Ammon's horn (tissue), 1 donor: ENCODE measurements around the gene CLCN4.
A peak's percentile ranks its signal among the peaks of the same experiment; 100 is the strongest.

Experiments used
- DNase-seq: peaks from one replicate; pipeline ENCODE4 v3.0.0-alpha.2; 2016; ENCODE audit warnings: low spot score

CLCN4 gene

GRCh38 chrX:10197279-10198210 is 40.8 kb downstream of the CLCN4 start:
- DNase-seq: no peak

- no peak for DNase-seq
Measured at GRCh38 chrX:10198254-10198653, 41.5 kb downstream of the CLCN4 start.

DNA sequence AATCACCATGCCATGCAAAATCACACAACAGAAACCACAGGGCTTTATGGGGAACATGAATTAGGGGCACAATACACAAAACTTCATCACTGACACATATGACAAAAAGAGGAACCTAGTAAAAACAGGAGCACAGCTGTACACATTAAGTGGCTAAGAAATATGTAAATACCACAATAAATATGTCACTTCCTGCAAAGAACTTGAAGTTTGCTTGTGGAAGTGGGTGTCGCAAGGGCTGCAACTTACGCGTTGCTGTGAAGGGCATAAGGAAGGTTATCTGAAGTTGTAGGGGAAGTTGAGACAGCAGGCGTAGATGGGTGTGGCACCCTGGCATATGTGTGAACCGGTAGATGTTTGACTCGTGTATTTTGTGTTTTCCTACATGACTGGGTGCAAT is 42.4 kb downstream of the CLCN4 start:
- DNase-seq: no peak

DNA sequence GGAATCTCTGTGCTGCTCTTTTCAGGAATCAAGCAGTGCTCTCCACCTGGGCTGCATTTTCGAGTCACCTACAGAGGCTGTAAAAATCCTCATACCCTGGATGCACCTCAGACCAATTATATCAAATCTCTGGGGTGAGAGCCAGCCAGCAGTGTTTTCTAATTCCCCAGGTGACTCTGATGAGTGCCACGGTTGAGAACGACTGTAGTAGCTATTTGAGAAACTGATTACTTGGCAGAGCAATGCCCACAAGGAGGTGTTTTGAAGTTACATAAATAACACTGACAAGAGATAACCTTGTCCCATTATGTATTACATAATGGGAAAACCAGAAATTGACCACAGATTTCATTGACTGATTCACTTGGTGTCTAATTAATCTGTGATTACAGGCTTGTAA is 46.8 kb downstream of the CLCN4 start:
- DNase-seq: no peak

DNA sequence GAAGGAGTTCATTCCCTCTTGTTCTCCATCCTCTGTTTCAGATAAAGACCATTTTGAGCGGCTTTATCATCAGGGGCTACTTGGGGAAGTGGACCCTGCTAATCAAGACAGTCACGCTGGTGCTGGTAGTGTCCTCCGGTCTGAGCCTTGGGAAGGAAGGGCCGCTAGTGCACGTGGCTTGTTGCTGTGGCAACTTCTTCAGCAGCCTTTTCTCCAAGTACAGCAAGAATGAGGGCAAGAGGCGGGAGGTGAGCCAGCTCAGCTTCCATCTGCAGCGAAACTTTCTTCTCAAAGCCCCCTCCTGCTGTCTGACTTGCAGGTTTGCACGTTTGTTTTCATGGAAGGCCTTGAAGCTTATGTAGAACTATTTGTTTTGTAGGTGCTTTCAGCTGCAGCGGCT is 49.5 kb downstream of the CLCN4 start:
- peak; percentile 22 for DNase-seq

GRCh38 chrX:10208281-10208856 is 51.6 kb downstream of the CLCN4 start:
- no peak for DNase-seq

- DNase-seq: no peak
Measured at GRCh38 chrX:10208953-10209352, 52.2 kb downstream of the CLCN4 start.

- DNase-seq: no peak
Measured at GRCh38 chrX:10212395-10212794, 55.6 kb downstream of the CLCN4 start.

- no peak for DNase-seq
Measured at GRCh38 chrX:10213716-10214115, 56.9 kb downstream of the CLCN4 start.

DNA sequence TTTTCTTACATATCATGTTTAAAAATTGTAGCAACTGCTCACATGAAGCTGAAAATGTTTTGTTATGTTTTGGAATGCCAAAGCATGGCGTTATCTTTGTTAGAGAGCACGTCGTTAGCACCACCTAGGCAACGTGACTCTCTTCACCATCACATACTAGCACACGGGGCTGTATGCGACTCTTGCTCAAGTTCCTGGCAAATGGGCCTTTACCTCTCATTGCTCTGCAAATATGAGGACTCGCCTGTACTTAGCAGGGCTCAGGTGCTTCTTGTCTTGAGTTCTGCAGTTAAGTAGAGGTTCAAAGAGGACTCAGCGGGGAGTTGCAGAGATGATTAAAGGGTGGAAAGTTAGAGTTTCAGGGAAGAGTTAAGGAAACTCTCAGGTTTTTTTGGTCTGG is 59.4 kb downstream of the CLCN4 start:
- no peak for DNase-seq

DNA sequence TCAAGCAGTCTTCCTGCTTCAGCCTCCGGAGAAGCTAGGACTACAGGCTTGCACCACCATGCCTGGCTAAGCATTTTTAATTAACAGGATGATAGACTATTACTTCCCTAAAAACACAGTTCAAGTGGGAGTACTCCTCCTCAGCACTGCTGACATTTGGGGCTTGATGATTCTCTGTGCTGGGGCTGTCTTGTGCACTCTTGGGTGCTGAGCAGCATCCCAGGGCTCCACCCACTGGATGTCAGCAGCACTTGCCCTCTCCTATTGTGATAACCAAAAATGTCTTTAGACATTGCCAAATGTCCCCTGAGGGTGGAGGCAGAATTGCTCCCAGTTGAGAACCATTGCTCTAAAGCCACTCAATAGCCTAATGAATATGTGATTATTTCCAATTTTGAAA is 60.4 kb downstream of the CLCN4 start:
- no peak for DNase-seq

DNA sequence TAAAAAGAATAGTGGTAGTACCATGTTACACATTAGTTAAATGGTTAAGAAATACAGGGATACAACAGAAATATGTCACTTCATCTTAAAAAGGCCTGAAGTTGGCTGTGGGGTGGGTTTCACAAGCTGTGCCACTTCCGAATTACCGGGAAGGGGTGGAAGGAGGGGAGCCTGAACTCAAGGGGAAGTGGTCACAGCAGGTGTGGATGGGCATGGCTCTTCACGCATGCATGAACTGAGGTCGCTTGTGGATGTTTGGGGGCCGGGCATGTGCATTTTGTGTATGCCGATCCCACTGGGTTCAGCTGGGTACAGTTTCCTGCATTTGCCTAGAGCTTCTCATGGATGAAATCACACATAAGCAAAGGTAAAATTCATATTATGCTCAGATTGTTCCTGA is 64.9 kb downstream of the CLCN4 start:
- no peak for DNase-seq

- no peak for DNase-seq
Measured at GRCh38 chrX:10223276-10223675, 66.5 kb downstream of the CLCN4 start.

DNA sequence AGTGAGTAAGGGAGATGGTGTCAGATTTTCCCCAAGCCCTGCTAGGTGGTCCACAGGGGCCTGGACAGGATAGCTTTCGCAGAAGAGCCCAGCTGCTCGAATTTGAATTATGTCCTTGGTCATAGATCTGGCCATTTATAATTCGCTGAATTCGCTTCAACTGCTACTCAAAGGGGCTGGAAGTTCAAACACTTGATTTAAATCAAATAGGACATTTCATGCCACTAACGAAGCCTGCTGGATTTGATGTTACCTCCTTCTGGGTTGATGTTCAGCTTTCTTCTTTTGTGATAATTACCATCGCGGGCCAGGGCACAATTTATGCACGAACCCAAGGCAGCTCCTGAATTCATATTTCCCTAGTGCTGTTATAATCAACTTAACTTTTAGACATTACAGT is 67.0 kb downstream of the CLCN4 start:
- no peak for DNase-seq

DNA sequence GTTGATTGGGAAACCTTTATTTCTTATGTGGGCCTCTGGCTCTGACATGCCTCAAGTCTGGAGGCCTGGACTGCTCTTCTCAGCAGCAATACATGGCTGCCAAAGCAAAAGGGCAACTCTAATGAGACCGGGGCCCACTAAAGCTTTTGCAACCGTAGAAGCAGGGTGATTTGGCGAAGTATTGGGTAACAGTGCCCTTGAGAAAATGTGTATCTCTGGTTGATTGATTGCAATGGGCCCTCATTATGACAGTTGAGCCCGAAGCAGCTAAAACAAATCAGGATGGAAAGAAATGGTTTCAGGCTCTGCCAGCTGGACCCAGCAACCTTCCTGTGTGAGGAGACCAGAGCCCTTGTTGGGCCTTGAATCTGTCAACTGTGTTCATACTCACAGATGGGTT is 73.4 kb downstream of the CLCN4 start:
- DNase-seq: no peak

GRCh38 chrX:10231461-10231860 is 74.7 kb downstream of the CLCN4 start:
- DNase-seq: no peak

DNA sequence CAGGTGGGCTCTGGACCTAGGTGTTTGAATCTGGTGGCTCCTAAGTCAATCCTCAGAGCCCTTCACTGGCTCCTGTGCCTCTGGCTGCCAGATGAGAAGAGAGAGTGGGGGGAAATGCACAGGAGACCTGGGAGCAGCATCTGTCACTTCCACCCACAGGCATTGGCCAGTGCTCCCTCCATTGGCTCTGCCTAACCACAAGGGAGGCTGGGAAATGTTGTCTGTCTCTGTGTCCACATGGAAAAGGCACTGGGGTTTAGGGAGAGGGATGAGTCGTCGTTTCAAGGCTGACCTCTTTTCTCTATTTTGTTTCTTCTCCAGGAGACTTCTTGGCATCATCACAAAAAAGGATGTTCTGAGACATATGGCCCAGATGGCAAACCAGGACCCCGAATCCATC is 76.4 kb downstream of the CLCN4 start:
- no peak for DNase-seq

GRCh38 chrX:10233696-10234095 is 76.9 kb downstream of the CLCN4 start:
- no peak for DNase-seq

GRCh38 chrX:10235851-10236250 is 79.1 kb downstream of the CLCN4 start:
- no peak for DNase-seq

- DNase-seq: no peak
Measured at GRCh38 chrX:10237241-10237640, 80.5 kb downstream of the CLCN4 start.

DNA sequence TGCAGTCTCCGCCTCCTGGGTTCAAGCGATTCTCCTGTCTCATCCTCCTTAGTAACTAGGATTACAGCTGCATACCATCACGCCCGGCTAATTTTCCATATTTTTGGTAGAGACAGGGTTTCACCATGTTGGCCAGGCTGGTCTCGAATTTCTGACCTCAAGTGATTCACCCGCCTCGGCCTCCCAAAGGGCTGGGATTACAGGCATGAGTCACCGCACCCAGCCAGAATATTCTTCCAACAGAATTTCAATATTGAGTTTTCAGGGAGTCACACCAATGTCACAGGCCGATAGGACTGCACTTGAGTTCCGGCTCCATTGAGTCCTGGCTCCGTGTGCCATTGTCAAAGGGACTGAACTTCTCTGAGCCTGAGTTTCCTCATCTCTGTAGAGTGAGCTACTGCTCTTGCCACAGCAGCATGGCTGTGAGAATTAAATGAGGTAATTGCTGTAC is 82.9 kb downstream of the CLCN4 start:
- no peak for DNase-seq

DNA sequence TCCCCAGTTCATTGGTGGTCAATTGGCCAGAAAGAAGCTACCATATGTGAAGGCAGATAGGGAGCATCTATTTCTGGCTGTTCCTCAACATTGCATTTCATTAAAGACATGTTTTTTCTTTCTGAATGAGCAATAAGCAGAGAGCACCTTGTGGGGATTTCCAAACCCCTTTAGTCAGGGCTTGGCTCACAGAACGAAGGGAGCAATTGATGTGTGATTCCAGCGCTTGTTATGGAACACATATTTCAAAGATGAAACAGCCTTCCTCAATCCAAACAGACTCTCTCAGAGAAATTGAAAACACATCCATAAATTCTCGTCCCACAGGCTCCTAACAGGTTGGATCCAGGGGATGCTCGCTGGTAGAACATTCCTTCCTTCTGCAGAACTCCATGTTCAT is 84.1 kb downstream of the CLCN4 start:
- DNase-seq: no peak

- no peak for DNase-seq
Measured at GRCh38 chrX:10242026-10242425, 85.3 kb downstream of the CLCN4 start.

DNA sequence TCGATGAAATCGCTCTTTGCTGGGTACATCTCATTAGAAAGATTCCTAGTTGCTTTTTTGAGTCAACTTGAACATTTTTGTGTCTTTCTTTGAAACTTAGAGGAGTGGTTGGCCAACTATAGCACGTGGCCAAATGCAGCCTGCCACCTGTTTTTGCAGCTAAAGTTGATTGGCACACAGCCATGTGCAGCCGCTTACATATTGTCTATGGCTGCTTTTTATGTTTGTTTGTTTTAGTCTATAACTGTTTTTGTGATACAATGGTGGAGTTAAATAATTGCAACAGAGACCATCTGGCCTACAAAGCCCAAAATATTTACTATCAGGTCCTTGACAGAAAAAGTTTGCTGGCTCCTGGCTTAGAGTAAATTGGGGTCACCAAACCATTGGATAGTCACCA is 86.3 kb downstream of the CLCN4 start:
- no peak for DNase-seq
